ENCODE data around the gene SLC35B2. TPM values are rescaled to one million over a fixed set of nuclear protein-coding genes. Genes with fewer than 3 reads are reported as not detected.

The SLC35B2 gene
- total RNA-seq, 2 experiments from 2014 or later: 13.9 to 16.5 TPM

DNA sequence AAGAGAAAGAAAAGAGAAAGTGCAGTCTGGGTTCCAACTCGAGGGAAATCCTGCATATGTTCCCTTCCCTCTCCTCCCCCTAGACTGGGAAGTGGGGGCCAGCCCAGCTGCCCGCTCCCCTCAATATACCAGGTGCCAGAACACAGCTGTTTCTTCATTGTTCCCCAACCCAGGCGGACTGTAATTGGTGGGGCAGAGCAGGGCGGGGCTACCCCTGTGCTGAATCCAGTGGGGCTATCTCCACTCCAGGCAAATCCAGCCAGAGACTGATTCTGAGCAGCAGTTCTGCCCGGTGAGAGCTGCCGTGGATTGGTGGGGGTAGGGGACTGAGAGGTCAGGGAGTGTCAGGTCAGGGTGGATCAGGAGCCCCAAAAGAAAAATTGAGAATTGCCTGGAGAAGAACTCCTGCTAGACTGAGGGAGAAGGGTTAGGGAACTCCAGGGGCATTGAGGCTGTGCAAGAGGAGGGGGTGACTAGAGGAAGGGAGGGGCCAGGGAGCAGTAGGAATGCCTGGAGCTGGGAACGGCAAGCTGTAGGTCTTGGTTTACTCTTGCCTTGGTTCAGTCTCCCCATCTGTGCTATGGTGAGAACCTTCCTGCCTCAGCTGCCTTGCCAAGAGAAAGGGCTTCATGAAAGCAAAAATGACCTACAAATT is 40.5 kb downstream of the SLC35B2 start, which contains the start of gene MYMX:
Gene MYMX, plus strand, starts transcription at position 250 of the 655 bp plus-strand sequence. CDS start 546 bp downstream, outside the sequence.
- intact Hi-C loops (cut with micrococcal nuclease; ENCODE audit: unreplicated experiment): no loop called here
- no peaks in the 10 kb centered on the region for H3K9me3 ChIP-seq (ENCODE audit: low read length)
- TF ChIP-seq, protein P1, sequence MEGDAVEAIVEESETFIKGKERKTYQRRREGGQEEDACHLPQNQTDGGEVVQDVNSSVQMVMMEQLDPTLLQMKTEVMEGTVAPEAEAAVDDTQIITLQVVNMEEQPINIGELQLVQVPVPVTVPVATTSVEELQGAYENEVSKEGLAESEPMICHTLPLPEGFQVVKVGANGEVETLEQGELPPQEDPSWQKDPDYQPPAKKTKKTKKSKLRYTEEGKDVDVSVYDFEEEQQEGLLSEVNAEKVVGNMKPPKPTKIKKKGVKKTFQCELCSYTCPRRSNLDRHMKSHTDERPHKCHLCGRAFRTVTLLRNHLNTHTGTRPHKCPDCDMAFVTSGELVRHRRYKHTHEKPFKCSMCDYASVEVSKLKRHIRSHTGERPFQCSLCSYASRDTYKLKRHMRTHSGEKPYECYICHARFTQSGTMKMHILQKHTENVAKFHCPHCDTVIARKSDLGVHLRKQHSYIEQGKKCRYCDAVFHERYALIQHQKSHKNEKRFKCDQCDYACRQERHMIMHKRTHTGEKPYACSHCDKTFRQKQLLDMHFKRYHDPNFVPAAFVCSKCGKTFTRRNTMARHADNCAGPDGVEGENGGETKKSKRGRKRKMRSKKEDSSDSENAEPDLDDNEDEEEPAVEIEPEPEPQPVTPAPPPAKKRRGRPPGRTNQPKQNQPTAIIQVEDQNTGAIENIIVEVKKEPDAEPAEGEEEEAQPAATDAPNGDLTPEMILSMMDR (conservative IDR thresholded peaks at IDR 0.05; ENCODE audit: low read length): no peak
- POLR2A ChIA-PET: interaction anchor here (0.6 kb wide), 1 partner anchor 31 kb away, joined by 4 read pairs; no protein-coding TSS in a partner anchor
- H2AFZ ChIP-seq (ENCODE audit: low read length): no peak within 1 kb of the TSS; the same call in 1 of the 2 replicates
- peaks cover 45% of the 10 kb centered on the region for H3K4me1 ChIP-seq (ENCODE audit: insufficient read depth, low read length, poor library complexity, severe bottlenecking)
- BruUV-seq (replicated peaks): no TSS peak
- H3K4me2 ChIP-seq (ENCODE audit: low read length): peak within 1 kb of the TSS; percentile 28
- no peak within 1 kb of the TSS for H3K4me3 ChIP-seq (ENCODE audit: low read depth, low read length, poor library complexity, severe bottlenecking)
- no peaks in the 10 kb centered on the region for H3K9me2 ChIP-seq (ENCODE audit: insufficient read depth, low read length)
- H4K20me1 ChIP-seq (ENCODE audit: insufficient read depth, low read length): no peaks in the 10 kb centered on the region
- CTCF ChIA-PET (ENCODE audit: unreplicated experiment): no interaction called here
- H3K79me2 ChIP-seq (ENCODE audit: insufficient read depth, low read depth, low read length): no peaks in the 10 kb centered on the region
- no peaks in the 10 kb centered on the region for H3K36me3 ChIP-seq (ENCODE audit: insufficient read depth, low read length)
- no peak for DNase-seq (ENCODE audit: low spot score)
- no peak within 1 kb of the TSS for H3K27ac ChIP-seq (ENCODE audit: low read depth, low read length, poor library complexity, severe bottlenecking)

GRCh38 chr6:44214307-44214706 is 43.0 kb downstream of the SLC35B2 start:
- no peaks in the 10 kb centered on the region for H4K20me1 ChIP-seq (ENCODE audit: insufficient read depth, low read length)
- H3K4me3 ChIP-seq (ENCODE audit: low read depth, low read length, poor library complexity, severe bottlenecking): no peak overlapping the region
- no TSS peak for BruUV-seq (replicated peaks)
- POLR2A ChIA-PET: interaction anchor here (0.7 kb wide), 1 partner anchor 9 kb away, joined by 3 read pairs; the partner anchor contains the start of gene SLC29A1
- TF ChIP-seq, protein P1 (conservative IDR thresholded peaks at IDR 0.05; ENCODE audit: low read length): no peak
- no peak for TF ChIP-seq EZH2phosphoT487 (IDR thresholded peaks at IDR 0.05; ENCODE audit: borderline replicate concordance, low read depth, low read length)
- intact Hi-C loops (cut with micrococcal nuclease; ENCODE audit: unreplicated experiment): no loop called here
- no peaks in the 10 kb centered on the region for H3K79me2 ChIP-seq (ENCODE audit: insufficient read depth, low read depth, low read length)
- no peak for DNase-seq (ENCODE audit: low spot score)
- no peaks in the 10 kb centered on the region for H3K36me3 ChIP-seq (ENCODE audit: insufficient read depth, low read length)
- CTCF ChIA-PET (ENCODE audit: unreplicated experiment): no interaction called here
- H3K4me2 ChIP-seq (ENCODE audit: low read length): no peak overlapping the region
- no peak overlapping the region for H3K27ac ChIP-seq (ENCODE audit: low read depth, low read length, poor library complexity, severe bottlenecking)
- H3K9me3 ChIP-seq (ENCODE audit: low read length): no peaks in the 10 kb centered on the region
- no peaks in the 10 kb centered on the region for H3K9me2 ChIP-seq (ENCODE audit: insufficient read depth, low read length)
- H3K4me1 ChIP-seq (ENCODE audit: insufficient read depth, low read length, poor library complexity, severe bottlenecking): peaks cover 28% of the 10 kb centered on the region
- H2AFZ ChIP-seq (ENCODE audit: low read length): no peak overlapping the region

GRCh38 chr6:44211284-44211683 is 46.0 kb downstream of the SLC35B2 start:
- Histone ChIP-seq H3K36me3 (ENCODE audit: insufficient read depth, low read length) (no peaks in the 10 kb centered on the region), H3K9me3 (ENCODE audit: low read length) (no peaks in the 10 kb centered on the region), H3K9me2 (ENCODE audit: insufficient read depth, low read length) (no peaks in the 10 kb centered on the region), H3K4me2 (ENCODE audit: low read length) (no peak overlapping the region), H3K79me2 (ENCODE audit: insufficient read depth, low read depth, low read length) (no peaks in the 10 kb centered on the region), H3K4me3 (ENCODE audit: low read depth, low read length, poor library complexity, severe bottlenecking) (no peak overlapping the region), H2AFZ (ENCODE audit: low read length) (no peak overlapping the region), H3K27ac (ENCODE audit: low read depth, low read length, poor library complexity, severe bottlenecking) (no peak overlapping the region), H4K20me1 (ENCODE audit: insufficient read depth, low read length) (no peaks in the 10 kb centered on the region), H3K4me1 (ENCODE audit: insufficient read depth, low read length, poor library complexity, severe bottlenecking) (peaks cover 8% of the 10 kb centered on the region)
- no peak for DNase-seq (ENCODE audit: low spot score)
- ChIA-PET CTCF (ENCODE audit: unreplicated experiment) (no interaction called here), POLR2A (interaction anchor here (0.6 kb wide), 1 partner anchor 14 kb away, joined by 4 read pairs; no protein-coding TSS in a partner anchor)
- intact Hi-C loops (cut with micrococcal nuclease; ENCODE audit: unreplicated experiment): no loop called here
- BruUV-seq (replicated peaks): no TSS peak
- TF ChIP-seq EZH2phosphoT487 (IDR thresholded peaks at IDR 0.05; ENCODE audit: borderline replicate concordance, low read depth, low read length): no peak
- TF ChIP-seq, protein P1 (conservative IDR thresholded peaks at IDR 0.05; ENCODE audit: low read length): no peak

Measured in OCI-LY7 (cell line).